Fibroblast of mammary gland (primary cell): ENCODE measurements around the gene L1TD1.
"Not testable (repeated sequence)": the region's sequence is repeated elsewhere in the genome, so short reads cannot be mapped to it uniquely, and the experiment has no call there.

Experiments used
- DNase-seq: peaks from one replicate; pipeline ENCODE4 v3.0.0-alpha.2; 2010; ENCODE audit warnings: low read depth
- H3K4me3 ChIP-seq: 2 replicates; pipeline ENCODE4 v1.5.1; 2011; ENCODE audit warnings: low read depth, mild to moderate bottlenecking, low read length, moderate library complexity; ENCODE audit not compliant: control insufficient read depth
- CTCF ChIP-seq: conservative IDR thresholded peaks from 2 replicates; pipeline ENCODE4 v1.5.1; 2011; ENCODE audit warnings: low read depth, low read length, inconsistent platforms; ENCODE audit not compliant: control insufficient read depth, insufficient read depth

The L1TD1 gene

GRCh38 chr1:62218604-62219003, 24.0 kb downstream of the L1TD1 start:
- no peak for DNase-seq
- TF ChIP-seq CTCF = no peak
- H3K4me3 ChIP-seq = no peak overlapping the region

GRCh38 chr1:62220456-62220855, 25.8 kb downstream of the L1TD1 start:
- not testable (repeated sequence) for H3K4me3 ChIP-seq, DNase-seq

GRCh38 chr1:62221171-62221570, 26.5 kb downstream of the L1TD1 start:
- DNase-seq = no peak
- no peak overlapping the region for H3K4me3 ChIP-seq
- TF ChIP-seq CTCF = no peak

- no peak for DNase-seq
- no peak for TF ChIP-seq CTCF
These were observed 27.7 kb downstream of the L1TD1 start for GRCh38 chr1:62222321-62222720.

GRCh38 chr1:62224182-62224581, 29.5 kb downstream of the L1TD1 start:
- TF ChIP-seq CTCF = no peak

More at GRCh38 chr1:62222321-62222720, 27.7 kb downstream of the L1TD1 start:
- no peak overlapping the region for H3K4me3 ChIP-seq

GRCh38 chr1:62227496-62227895, 32.8 kb downstream of the L1TD1 start:
- DNase-seq = no peak
- no peak overlapping the region for H3K4me3 ChIP-seq
- TF ChIP-seq CTCF = no peak

More at GRCh38 chr1:62224182-62224581, 29.5 kb downstream of the L1TD1 start:
- no peak overlapping the region for H3K4me3 ChIP-seq
- no peak for DNase-seq

GRCh38 chr1:62228136-62228882, 33.7 kb downstream of the L1TD1 start:
- DNase-seq = no peak
- TF ChIP-seq CTCF = no peak

More at GRCh38 chr1:62228136-62228882, 33.7 kb downstream of the L1TD1 start:
- no peak overlapping the region for H3K4me3 ChIP-seq
